OCI-LY7 (cell line): ENCODE results near the gene ALG9.

Source experiments
- EZH2phosphoT487 ChIP-seq: fragments of 200-600 bp; sonication (generic); IDR thresholded peaks from 2 replicates; pipeline ENCODE4 v1.6.1; 2018; ENCODE audit warnings: low read depth, borderline replicate concordance, mild to moderate bottlenecking, mixed run types, antibody characterized with exemption, low read length, moderate library complexity, mixed read lengths
- TF ChIP-seq, protein P1 (sequence below): fragments of 200-600 bp; sonication (generic); conservative IDR thresholded peaks from 2 replicates; pipeline ENCODE4 v1.5.1; 2014; ENCODE audit warnings: mild to moderate bottlenecking, antibody characterized with exemption, low read length, moderate library complexity, mixed read lengths

DNA sequence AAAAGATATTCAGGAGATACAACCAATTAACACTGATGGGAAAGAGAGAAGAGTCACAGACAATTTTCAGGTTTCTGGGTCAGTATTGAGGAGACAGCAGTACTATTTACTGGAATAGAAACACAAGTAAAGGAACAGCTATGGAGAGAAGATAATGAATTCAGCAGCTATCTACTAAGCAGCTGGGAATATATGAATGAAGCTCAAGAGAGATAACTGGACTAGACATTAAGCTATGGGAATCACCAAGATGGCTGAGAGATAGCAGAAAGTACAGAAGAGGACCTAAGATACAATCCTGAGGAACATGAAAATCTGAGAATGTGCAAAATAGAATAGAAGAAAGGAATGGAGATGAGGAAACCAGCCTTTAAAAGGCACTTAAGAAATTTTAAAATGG, 15.9 kb downstream of the ALG9 start:
- no peak for TF ChIP-seq EZH2phosphoT487
- TF ChIP-seq, protein P1, sequence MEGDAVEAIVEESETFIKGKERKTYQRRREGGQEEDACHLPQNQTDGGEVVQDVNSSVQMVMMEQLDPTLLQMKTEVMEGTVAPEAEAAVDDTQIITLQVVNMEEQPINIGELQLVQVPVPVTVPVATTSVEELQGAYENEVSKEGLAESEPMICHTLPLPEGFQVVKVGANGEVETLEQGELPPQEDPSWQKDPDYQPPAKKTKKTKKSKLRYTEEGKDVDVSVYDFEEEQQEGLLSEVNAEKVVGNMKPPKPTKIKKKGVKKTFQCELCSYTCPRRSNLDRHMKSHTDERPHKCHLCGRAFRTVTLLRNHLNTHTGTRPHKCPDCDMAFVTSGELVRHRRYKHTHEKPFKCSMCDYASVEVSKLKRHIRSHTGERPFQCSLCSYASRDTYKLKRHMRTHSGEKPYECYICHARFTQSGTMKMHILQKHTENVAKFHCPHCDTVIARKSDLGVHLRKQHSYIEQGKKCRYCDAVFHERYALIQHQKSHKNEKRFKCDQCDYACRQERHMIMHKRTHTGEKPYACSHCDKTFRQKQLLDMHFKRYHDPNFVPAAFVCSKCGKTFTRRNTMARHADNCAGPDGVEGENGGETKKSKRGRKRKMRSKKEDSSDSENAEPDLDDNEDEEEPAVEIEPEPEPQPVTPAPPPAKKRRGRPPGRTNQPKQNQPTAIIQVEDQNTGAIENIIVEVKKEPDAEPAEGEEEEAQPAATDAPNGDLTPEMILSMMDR: no peak
